GM12891 (cell line): ENCODE measurements around the gene IL32.

Source experiments
- POLR2A ChIP-seq: IDR thresholded peaks from 2 replicates; pipeline ENCODE4 v1.6.1; 2011; ENCODE audit warnings: low read depth, low read length, control low read depth
- POLR2AphosphoS5 ChIP-seq: IDR thresholded peaks from 2 replicates; pipeline ENCODE4 v1.6.1; 2011; ENCODE audit warnings: low read depth, low read length, control low read depth
- POU2F2 ChIP-seq: IDR thresholded peaks from 2 replicates; pipeline ENCODE4 v1.6.1; 2011; ENCODE audit warnings: low read depth, mild to moderate bottlenecking, control low read depth, low read length, moderate library complexity
- TAF1 ChIP-seq: IDR thresholded peaks from 2 replicates; pipeline ENCODE4 v1.6.1; 2011; ENCODE audit warnings: low read depth, low read length, control low read depth

DNA sequence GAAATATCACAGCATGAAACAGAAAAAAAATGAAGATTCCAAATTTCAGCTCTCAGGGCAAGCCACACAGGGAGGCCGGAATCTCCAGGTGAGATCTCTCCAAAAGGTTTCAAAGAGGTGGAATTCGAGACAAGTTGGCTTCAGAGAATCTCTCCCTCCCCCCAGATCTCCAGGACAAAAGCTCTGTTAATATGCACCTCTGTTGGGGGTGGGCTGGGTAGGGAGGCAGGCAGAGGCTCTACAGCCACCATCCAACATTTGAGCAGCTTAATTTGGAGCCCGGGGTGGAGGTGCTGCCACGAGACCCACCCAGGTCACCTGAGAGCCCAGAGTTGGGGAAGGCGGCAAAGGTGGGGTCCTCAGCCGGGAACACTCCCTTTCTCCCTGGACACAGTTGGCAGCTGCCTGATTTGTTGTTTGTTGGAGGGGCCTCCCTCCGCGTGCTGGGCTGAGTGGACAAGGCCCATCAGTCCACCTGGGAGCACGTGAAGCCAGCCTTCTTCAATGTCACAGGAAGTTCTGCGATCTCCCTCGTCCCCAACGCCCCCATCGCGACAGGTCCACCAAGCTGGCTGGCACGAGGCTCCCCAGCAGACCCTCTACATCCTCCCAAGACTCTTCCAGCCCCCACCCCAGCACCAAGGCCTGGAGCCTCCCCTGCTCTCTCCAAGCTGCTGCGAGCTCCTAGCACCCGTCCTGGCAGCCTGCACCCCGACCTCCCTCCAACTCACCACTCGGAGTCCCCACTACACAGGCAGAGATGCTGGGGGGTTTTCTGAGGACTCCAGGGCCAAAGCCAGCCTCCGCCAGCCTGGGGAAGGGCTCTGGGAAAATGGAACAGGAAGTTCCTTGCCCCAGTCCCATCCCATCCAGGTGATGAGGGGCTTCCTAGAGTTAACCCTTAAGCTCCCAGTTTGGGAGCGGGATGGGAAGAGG is 33.3 kb downstream of the IL32 start, which contains the start of gene ZSCAN10:
- TF ChIP-seq POU2F2 (no peak), POLR2A (no peak), TAF1 (no peak), POLR2AphosphoS5 (no peak)
